Activated CD4-positive, alpha-beta T cell treated with anti-CD3 and anti-CD28 coated beads for 48 hours (primary cell): Measurements from ENCODE around the gene STXBP5.
"Not testable (repeated sequence)": the region's sequence is repeated elsewhere in the genome, so short reads cannot be mapped to it uniquely, and the experiment has no call there.

Source experiments
- DNase-seq: peaks from one replicate; pipeline ENCODE4 v3.0.0-alpha.2; 2020

Gene STXBP5

GRCh38 chr6:147304016-147304415, 99.8 kb downstream of the STXBP5 start:
- no peak for DNase-seq

GRCh38 chr6:147310521-147310920, 106.3 kb downstream of the STXBP5 start:
- DNase-seq, result no peak

- DNase-seq, result no peak
Measured at GRCh38 chr6:147311218-147311617, 107.0 kb downstream of the STXBP5 start.

GRCh38 chr6:147321260-147321659, 117.0 kb downstream of the STXBP5 start:
- DNase-seq, result no peak

GRCh38 chr6:147322299-147323162, 118.3 kb downstream of the STXBP5 start:
- DNase-seq, result peak; percentile 16

- no peak for DNase-seq
Measured at GRCh38 chr6:147325557-147325956, 121.3 kb downstream of the STXBP5 start.

- DNase-seq, result no peak
Measured at GRCh38 chr6:147331401-147331800, 127.2 kb downstream of the STXBP5 start.

- DNase-seq, result no peak
Measured at GRCh38 chr6:147337921-147338320, 133.7 kb downstream of the STXBP5 start.

- no peak for DNase-seq
Measured at GRCh38 chr6:147341486-147341885, 137.3 kb downstream of the STXBP5 start.

GRCh38 chr6:147345902-147346301, 141.7 kb downstream of the STXBP5 start:
- DNase-seq, result no peak

GRCh38 chr6:147347179-147347881, 143.1 kb downstream of the STXBP5 start:
- DNase-seq, result no peak

- DNase-seq, result no peak
Measured at GRCh38 chr6:147347882-147348575, 143.8 kb downstream of the STXBP5 start.

- DNase-seq, result no peak
Measured at GRCh38 chr6:147361311-147361981, 157.2 kb downstream of the STXBP5 start.

- DNase-seq, result no peak
Measured at GRCh38 chr6:147366290-147366689, 162.1 kb downstream of the STXBP5 start.

- no peak for DNase-seq
Measured at GRCh38 chr6:147371325-147371724, 167.1 kb downstream of the STXBP5 start.

- DNase-seq, result no peak
Measured at GRCh38 chr6:147372806-147373205, 168.6 kb downstream of the STXBP5 start.

GRCh38 chr6:147378819-147379218, 174.6 kb downstream of the STXBP5 start:
- DNase-seq, result no peak

- DNase-seq, result not testable (repeated sequence)
Measured at GRCh38 chr6:147380841-147381240, 176.6 kb downstream of the STXBP5 start.

GRCh38 chr6:147381712-147382111, 177.5 kb downstream of the STXBP5 start:
- DNase-seq, result no peak

- DNase-seq, result no peak
Measured at GRCh38 chr6:147382945-147383554, 178.8 kb downstream of the STXBP5 start.

GRCh38 chr6:147384029-147384428, 179.8 kb downstream of the STXBP5 start:
- DNase-seq, result no peak
